Upper lobe of left lung (tissue), 4 donors: ENCODE results near the gene ABCC2.

Experiments
- EP300 ChIP-seq, 4 donors: sonication (generic); formaldehyde crosslinking; IDR thresholded peaks; one replicate each; pipeline ENCODE4 v1.5.1; 2017; ENCODE audit warnings: antibody characterized with exemption in 4 of 4, control low read depth in 2 of 4
- POLR2A ChIP-seq, 4 donors: fragments of 450-650 bp; IDR thresholded peaks; one replicate each; pipeline ENCODE4 v1.5.1; 2016 to 2017; ENCODE audit warnings: antibody characterized with exemption in 4 of 4, mild to moderate bottlenecking in 2 of 4
- POLR2AphosphoS5 ChIP-seq, 2 donors: sonication (generic); formaldehyde crosslinking; IDR thresholded peaks; one replicate each; pipeline ENCODE4 v1.5.1; 2017; ENCODE audit warnings: antibody characterized with exemption in 2 of 2
- TF ChIP-seq, protein P1 (sequence below), 6 experiments: fragments of 450-650 bp in 4 of 6; fragments of 200-600 bp in 2 of 6; sonication (generic) in 2 of 6; IDR thresholded peaks; one replicate each; pipeline ENCODE4 v1.5.1; 2016 to 2019; ENCODE audit warnings: antibody characterized with exemption in 6 of 6

- TF ChIP-seq EP300 (IDR thresholded peaks at IDR 0.05) (no peak), POLR2AphosphoS5 (IDR thresholded peaks at IDR 0.05) (no peak), POLR2A (IDR thresholded peaks at IDR 0.05) (no peak)
- TF ChIP-seq, protein P1, sequence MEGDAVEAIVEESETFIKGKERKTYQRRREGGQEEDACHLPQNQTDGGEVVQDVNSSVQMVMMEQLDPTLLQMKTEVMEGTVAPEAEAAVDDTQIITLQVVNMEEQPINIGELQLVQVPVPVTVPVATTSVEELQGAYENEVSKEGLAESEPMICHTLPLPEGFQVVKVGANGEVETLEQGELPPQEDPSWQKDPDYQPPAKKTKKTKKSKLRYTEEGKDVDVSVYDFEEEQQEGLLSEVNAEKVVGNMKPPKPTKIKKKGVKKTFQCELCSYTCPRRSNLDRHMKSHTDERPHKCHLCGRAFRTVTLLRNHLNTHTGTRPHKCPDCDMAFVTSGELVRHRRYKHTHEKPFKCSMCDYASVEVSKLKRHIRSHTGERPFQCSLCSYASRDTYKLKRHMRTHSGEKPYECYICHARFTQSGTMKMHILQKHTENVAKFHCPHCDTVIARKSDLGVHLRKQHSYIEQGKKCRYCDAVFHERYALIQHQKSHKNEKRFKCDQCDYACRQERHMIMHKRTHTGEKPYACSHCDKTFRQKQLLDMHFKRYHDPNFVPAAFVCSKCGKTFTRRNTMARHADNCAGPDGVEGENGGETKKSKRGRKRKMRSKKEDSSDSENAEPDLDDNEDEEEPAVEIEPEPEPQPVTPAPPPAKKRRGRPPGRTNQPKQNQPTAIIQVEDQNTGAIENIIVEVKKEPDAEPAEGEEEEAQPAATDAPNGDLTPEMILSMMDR (IDR thresholded peaks at IDR 0.05), result no peak
Observed at GRCh38 chr10:99770408-99771045, 11.9 kb upstream of the ABCC2 start.
